Activated naive CD8-positive, alpha-beta T cell treated with anti-CD3 and anti-CD28 coated beads, Interleukin-2, amount 50 U/mL, for 24 hours (primary cell): ENCODE measurements around the gene SAP25.
"Not testable (repeated sequence)": the region's sequence is repeated elsewhere in the genome, so short reads cannot be mapped to it uniquely, and the experiment has no call there.

Experiments
- ATAC-seq: fragments of 150-1000 bp; cut with Tn5 transposase; one replicate; pipeline ENCODE4 v1.10.0; 2021
- DNase-seq: peaks from one replicate; pipeline ENCODE4 v3.0.0; 2021
- H3K27ac Mint-ChIP-seq: one replicate; pipeline ENCODE4 v1.8.0; 2021; ENCODE audit warnings: mild to moderate bottlenecking, mixed read lengths
- H3K27me3 Mint-ChIP-seq: one replicate; pipeline ENCODE4 v1.8.0; 2021; ENCODE audit warnings: mixed read lengths
- H3K36me3 Mint-ChIP-seq: one replicate; pipeline ENCODE4 v1.8.0; 2021; ENCODE audit warnings: low read depth, mixed read lengths
- H3K4me1 Mint-ChIP-seq: one replicate; pipeline ENCODE4 v1.8.0; 2021; ENCODE audit warnings: mixed read lengths
- H3K4me3 Mint-ChIP-seq: one replicate; pipeline ENCODE4 v1.8.0; 2021; ENCODE audit warnings: mild to moderate bottlenecking, moderate library complexity, mixed read lengths
- H3K9me3 Mint-ChIP-seq: one replicate; pipeline ENCODE4 v1.8.0; 2021; ENCODE audit warnings: mixed read lengths

SAP25 gene

DNA sequence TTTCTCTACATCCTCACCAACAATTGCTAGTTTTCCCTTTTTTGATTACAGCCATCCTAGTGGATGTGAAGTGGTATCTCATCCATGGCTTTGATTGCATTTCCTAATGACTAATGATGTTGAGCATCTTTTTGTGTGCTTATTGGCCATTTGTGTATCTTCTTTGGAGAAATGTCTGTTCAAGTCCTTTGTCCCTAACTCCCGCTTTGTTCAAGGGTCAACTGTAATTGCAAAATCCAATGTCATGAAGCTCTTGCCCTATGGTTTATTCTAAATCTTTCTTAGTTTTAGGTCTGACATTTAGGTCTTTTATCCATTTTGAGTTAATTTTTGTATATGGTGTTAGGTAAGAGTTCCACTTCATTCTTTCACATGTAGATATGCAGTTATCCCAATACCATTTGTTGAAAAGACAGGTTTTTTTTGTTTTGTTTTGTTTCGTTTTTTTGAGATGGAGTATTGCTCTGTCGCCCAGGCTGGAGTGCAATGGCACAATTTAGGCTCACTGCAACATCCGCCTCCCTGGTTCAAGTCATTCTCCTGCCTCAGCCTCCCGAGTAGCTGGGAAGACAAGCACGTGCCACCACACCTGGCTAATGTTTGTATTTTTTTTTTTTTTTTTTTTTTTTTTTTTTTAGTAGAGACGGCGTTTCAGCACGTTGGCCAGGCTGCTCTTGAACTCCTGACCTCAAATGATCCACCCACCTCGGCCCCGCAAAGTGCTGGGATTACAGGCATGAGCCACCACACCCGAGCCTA lies 45.4 kb downstream of the SAP25 start:
- not testable (repeated sequence) for H3K27me3 Mint-ChIP-seq, ATAC-seq, H3K9me3 Mint-ChIP-seq, H3K36me3 Mint-ChIP-seq, H3K27ac Mint-ChIP-seq, DNase-seq
- H3K4me3 Mint-ChIP-seq, result peak overlapping the region; percentile 0
- H3K4me1 Mint-ChIP-seq, result peaks cover 15% of the 10 kb centered on the region

DNA sequence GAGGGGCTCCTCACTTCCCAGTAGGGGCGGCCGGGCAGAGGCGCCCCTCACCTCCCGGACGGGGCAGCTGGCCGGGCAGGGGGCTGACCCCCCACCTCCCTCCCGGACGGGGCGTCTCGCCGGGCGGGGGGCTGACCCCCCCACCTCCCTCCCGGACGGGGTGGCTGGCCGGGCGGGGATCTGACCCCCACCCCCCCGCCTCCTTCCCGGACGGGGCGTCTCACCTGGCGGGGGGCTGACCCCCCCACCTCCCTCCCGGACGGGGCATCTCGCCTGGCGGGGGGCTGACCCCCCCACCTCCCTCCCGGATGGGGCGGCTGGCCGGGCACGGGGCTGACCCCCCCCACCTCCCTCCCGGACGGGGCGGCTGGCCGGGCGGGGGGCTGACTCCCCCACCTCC lies 50.5 kb downstream of the SAP25 start:
- H3K36me3 Mint-ChIP-seq, H3K4me3 Mint-ChIP-seq, H3K27ac Mint-ChIP-seq, H3K27me3 Mint-ChIP-seq, DNase-seq, H3K9me3 Mint-ChIP-seq, ATAC-seq: not testable (repeated sequence)
- H3K4me1 Mint-ChIP-seq, result peaks cover 13% of the 10 kb centered on the region
